Trophoblast cell (in vitro differentiated cells and primary cell): ENCODE data around the gene SPEG.

Experiments
- DNase-seq, 2 donors: peaks; one replicate each; pipeline ENCODE4 v3.0.0-alpha.2; 2016
- H2AFZ ChIP-seq: 2 replicates; pipeline ENCODE4 v1.6.1; 2013; ENCODE audit warnings: low read length, moderate library complexity, mild to moderate bottlenecking; ENCODE audit not compliant: insufficient read depth, poor library complexity
- H2AK5ac ChIP-seq: 2 replicates; pipeline ENCODE4 v1.6.1; 2013; ENCODE audit warnings: mild to moderate bottlenecking, low read length
- H2BK120ac ChIP-seq: 2 replicates; pipeline ENCODE4 v1.6.1; 2013; ENCODE audit warnings: low read length, mild to moderate bottlenecking, moderate library complexity; ENCODE audit not compliant: insufficient read depth, poor library complexity
- H2BK12ac ChIP-seq: 2 replicates; pipeline ENCODE4 v1.6.1; 2013; ENCODE audit warnings: mild to moderate bottlenecking, low read length, moderate library complexity
- H2BK5ac ChIP-seq: 2 replicates; pipeline ENCODE4 v1.6.1; 2013; ENCODE audit warnings: low read length, low read depth, moderate library complexity, mild to moderate bottlenecking; ENCODE audit not compliant: poor library complexity
- H3K14ac ChIP-seq: 2 replicates; pipeline ENCODE4 v1.6.1; 2013; ENCODE audit warnings: mild to moderate bottlenecking, low read length
- H3K18ac ChIP-seq: 2 replicates; pipeline ENCODE4 v1.6.1; 2013; ENCODE audit warnings: mild to moderate bottlenecking, low read length
- H3K23ac ChIP-seq: 2 replicates; pipeline ENCODE4 v1.6.1; 2013; ENCODE audit warnings: low read length
- H3K27ac ChIP-seq: 2 replicates; pipeline ENCODE4 v1.5.1; 2013; ENCODE audit warnings: low read depth, mild to moderate bottlenecking, inconsistent platforms, low read length, moderate library complexity
- H3K27me3 ChIP-seq: 2 replicates; pipeline ENCODE4 v1.6.1; 2013; ENCODE audit warnings: inconsistent platforms, mild to moderate bottlenecking, low read length, moderate library complexity; ENCODE audit not compliant: insufficient read depth
- H3K36me3 ChIP-seq, 2 experiments: 1 replicate in 1 of 2; 2 replicates in 1 of 2; pipeline ENCODE4 v1.6.1; 2013; ENCODE audit warnings: low read length in 2 of 2, mild to moderate bottlenecking in 2 of 2, moderate library complexity in 1 of 2; ENCODE audit not compliant: insufficient read depth in 2 of 2, control insufficient read depth in 1 of 2
- H3K4ac ChIP-seq: 2 replicates; pipeline ENCODE4 v1.6.1; 2013; ENCODE audit warnings: low read depth, mild to moderate bottlenecking, low read length, moderate library complexity
- H3K4me1 ChIP-seq, 2 experiments: 1 replicate in 1 of 2; 2 replicates in 1 of 2; pipeline ENCODE4 v1.6.1; 2013; ENCODE audit warnings: low read length in 2 of 2, mild to moderate bottlenecking in 2 of 2, moderate library complexity in 1 of 2; ENCODE audit not compliant: insufficient read depth in 2 of 2, control insufficient read depth in 1 of 2
- H3K4me2 ChIP-seq: 2 replicates; pipeline ENCODE4 v1.6.1; 2013; ENCODE audit warnings: inconsistent platforms, mild to moderate bottlenecking, low read length, moderate library complexity
- H3K4me3 ChIP-seq: 2 replicates; pipeline ENCODE4 v1.5.1; 2013; ENCODE audit warnings: mild to moderate bottlenecking, low read depth, low read length, inconsistent platforms
- H3K79me1 ChIP-seq: one replicate; pipeline ENCODE4 v1.6.1; 2013; ENCODE audit warnings: low read length
- H3K79me2 ChIP-seq: 2 replicates; pipeline ENCODE4 v1.6.1; 2013; ENCODE audit warnings: low read length, mild to moderate bottlenecking; ENCODE audit not compliant: control insufficient read depth, insufficient read depth, poor library complexity
- H3K9ac ChIP-seq: 2 replicates; pipeline ENCODE4 v1.6.1; 2013; ENCODE audit warnings: mild to moderate bottlenecking, low read length
- H3K9me3 ChIP-seq: 2 replicates; pipeline ENCODE4 v1.6.1; 2013; ENCODE audit warnings: low read depth, mild to moderate bottlenecking, control low read depth, inconsistent platforms, low read length; ENCODE audit not compliant: insufficient read depth
- H4K12ac ChIP-seq: 2 replicates; pipeline ENCODE4 v1.6.1; 2013; ENCODE audit warnings: low read depth, mild to moderate bottlenecking, low read length, moderate library complexity
- H4K8ac ChIP-seq: 2 replicates; pipeline ENCODE4 v1.6.1; 2013; ENCODE audit warnings: low read depth, mild to moderate bottlenecking, low read length, moderate library complexity
- H4K91ac ChIP-seq: one replicate; pipeline ENCODE4 v1.6.1; 2013; ENCODE audit warnings: low read depth, mild to moderate bottlenecking, low read length, moderate library complexity
- WGBS: extraction: QIAGEN DNeasy Blood & Tissue Kit; methylation state at CpG from one replicate; pipeline ENCODE4 v1.1.7; 2013; ENCODE audit warnings: missing lambda C conversion rate; ENCODE audit not compliant: insufficient read length, insufficient coverage; ENCODE audit errors: extremely low coverage; 5-methylcytosine and 5-hydroxymethylcytosine counted together

SPEG gene

DNA sequence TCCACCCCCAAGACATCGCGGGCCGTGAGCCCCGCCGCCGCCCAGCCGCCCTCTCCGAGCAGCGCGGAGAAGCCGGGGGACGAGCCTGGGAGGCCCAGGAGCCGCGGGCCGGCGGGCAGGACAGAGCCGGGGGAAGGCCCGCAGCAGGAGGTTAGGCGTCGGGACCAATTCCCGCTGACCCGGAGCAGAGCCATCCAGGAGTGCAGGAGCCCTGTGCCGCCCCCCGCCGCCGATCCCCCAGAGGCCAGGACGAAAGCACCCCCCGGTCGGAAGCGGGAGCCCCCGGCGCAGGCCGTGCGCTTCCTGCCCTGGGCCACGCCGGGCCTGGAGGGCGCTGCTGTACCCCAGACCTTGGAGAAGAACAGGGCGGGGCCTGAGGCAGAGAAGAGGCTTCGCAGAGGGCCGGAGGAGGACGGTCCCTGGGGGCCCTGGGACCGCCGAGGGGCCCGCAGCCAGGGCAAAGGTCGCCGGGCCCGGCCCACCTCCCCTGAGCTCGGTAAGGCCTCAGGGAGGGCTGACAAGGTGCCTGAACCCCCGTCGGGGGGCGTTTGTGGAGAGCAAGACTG, 14.2 kb downstream of the SPEG start:
- WGBS = no CpG with 5 or more reads among the region's 51 CpGs
- Histone ChIP-seq H2BK5ac (no peak overlapping the region), H3K4ac (no peak overlapping the region), H2AK5ac (no peak overlapping the region), H3K79me1 (peaks cover 13% of the 10 kb centered on the region), H3K18ac (no peak overlapping the region), H4K12ac (no peak overlapping the region), H3K27ac (no peak overlapping the region), H3K27me3 (peaks cover 27% of the 10 kb centered on the region), H3K9ac (no peak overlapping the region), H2AFZ (no peak overlapping the region), H4K91ac (no peak overlapping the region), H3K9me3 (no peaks in the 10 kb centered on the region), H4K8ac (no peak overlapping the region), H3K14ac (no peak overlapping the region), H2BK120ac (no peak overlapping the region), H3K4me1 (peaks cover 17 to 20% of the 10 kb centered on the region in 2 experiments), H3K4me3 (no peak overlapping the region), H3K4me2 (peak overlapping the region; percentile 46), H3K36me3 (peaks cover 0 to 7% of the 10 kb centered on the region in 2 experiments), H2BK12ac (no peak overlapping the region), H3K23ac (no peak overlapping the region), H3K79me2 (no peaks in the 10 kb centered on the region)
- no peak for DNase-seq

DNA sequence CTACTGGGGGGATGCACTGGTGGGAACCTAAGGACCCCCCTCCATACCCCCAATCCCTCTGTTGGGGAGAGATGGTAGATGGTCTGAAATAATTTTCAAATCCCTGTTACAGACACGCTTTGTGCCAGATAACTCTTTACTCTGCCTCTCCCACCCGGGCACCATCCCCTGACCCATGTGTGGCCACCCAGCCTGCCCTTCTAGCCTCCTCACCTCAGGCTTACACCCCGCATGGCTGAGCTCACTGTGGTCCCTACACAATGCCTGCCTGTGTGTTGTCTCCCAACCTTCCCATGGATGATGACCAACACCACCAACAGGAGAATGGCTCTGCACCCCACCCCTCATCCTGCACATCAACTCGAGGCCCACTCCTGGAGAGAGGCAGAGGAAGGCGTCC, 15.0 kb downstream of the SPEG start:
- Histone ChIP-seq H3K9ac (no peak overlapping the region), H3K79me2 (no peaks in the 10 kb centered on the region), H2BK12ac (no peak overlapping the region), H3K79me1 (peaks cover 13% of the 10 kb centered on the region), H2BK120ac (no peak overlapping the region), H2BK5ac (no peak overlapping the region), H2AK5ac (no peak overlapping the region), H3K4me1 (peaks cover 18 to 24% of the 10 kb centered on the region in 2 experiments), H3K36me3 (peaks cover 0 to 7% of the 10 kb centered on the region in 2 experiments), H4K12ac (no peak overlapping the region), H3K27me3 (peaks cover 27% of the 10 kb centered on the region), H3K9me3 (no peaks in the 10 kb centered on the region), H3K4ac (no peak overlapping the region), H3K14ac (no peak overlapping the region), H4K91ac (no peak overlapping the region), H3K4me3 (no peak overlapping the region), H3K4me2 (no peak overlapping the region), H3K27ac (no peak overlapping the region), H2AFZ (no peak overlapping the region), H4K8ac (no peak overlapping the region), H3K23ac (no peak overlapping the region), H3K18ac (no peak overlapping the region)
- whole genome bisulfite sequencing = no CpG with 5 or more reads among the region's 5 CpGs
- no peak for DNase-seq

DNA sequence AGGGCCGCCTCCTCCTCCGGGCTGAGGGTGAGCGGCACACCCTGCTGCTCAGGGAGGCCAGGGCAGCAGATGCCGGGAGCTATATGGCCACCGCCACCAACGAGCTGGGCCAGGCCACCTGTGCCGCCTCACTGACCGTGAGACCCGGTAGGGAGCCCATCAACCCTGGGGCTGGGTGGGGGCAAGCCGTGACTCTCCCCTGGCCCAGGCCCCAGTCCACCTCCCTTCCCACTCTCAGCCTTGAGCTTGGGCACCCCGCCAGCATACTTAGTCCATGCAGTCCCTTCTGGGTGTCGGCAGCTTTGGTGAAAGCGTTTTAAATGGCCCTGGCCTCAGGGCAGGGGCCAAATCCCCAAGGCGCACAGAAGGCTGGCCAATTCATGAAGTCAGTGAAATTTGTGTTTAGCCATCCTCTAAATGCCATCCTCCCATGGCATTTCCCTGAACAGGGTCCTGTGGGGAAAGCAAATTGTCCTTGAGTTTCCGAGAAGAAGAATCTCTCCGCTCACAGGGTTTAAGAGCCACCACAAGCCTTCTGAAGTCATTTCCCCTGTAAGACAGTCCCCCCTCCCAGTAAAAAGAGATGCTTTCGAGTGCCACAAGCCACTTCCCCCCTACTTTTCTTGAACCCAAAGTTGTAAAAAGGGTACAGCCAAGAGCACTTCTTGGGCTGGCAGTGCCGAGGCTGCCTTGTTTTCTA, 17.2 kb downstream of the SPEG start:
- H3K79me1 ChIP-seq = peaks cover 13% of the 10 kb centered on the region
- no peak overlapping the region for H3K4me3 ChIP-seq
- H3K27me3 ChIP-seq = peaks cover 27% of the 10 kb centered on the region
- no peak overlapping the region for H2BK120ac ChIP-seq
- no peaks in the 10 kb centered on the region for H3K79me2 ChIP-seq
- H3K9me3 ChIP-seq = no peaks in the 10 kb centered on the region
- no peak overlapping the region for H2BK5ac ChIP-seq
- DNase-seq = no peak
- H3K9ac ChIP-seq = no peak overlapping the region
- H2BK12ac ChIP-seq = peak overlapping the region; percentile 41
- H2AK5ac ChIP-seq = no peak overlapping the region
- peaks cover 18 to 24% of the 10 kb centered on the region in 2 experiments for H3K4me1 ChIP-seq
- H3K4me2 ChIP-seq = no peak overlapping the region
- H4K91ac ChIP-seq = peak overlapping the region; percentile 41
- WGBS = no CpG with 5 or more reads among the region's 18 CpGs
- no peak overlapping the region for H2AFZ ChIP-seq
- H3K18ac ChIP-seq = no peak overlapping the region
- no peak overlapping the region for H4K12ac ChIP-seq
- H3K27ac ChIP-seq = no peak overlapping the region
- H4K8ac ChIP-seq = no peak overlapping the region
- H3K23ac ChIP-seq = no peak overlapping the region
- peaks cover 0 to 7% of the 10 kb centered on the region in 2 experiments for H3K36me3 ChIP-seq
- no peak overlapping the region for H3K14ac ChIP-seq
- no peak overlapping the region for H3K4ac ChIP-seq

DNA sequence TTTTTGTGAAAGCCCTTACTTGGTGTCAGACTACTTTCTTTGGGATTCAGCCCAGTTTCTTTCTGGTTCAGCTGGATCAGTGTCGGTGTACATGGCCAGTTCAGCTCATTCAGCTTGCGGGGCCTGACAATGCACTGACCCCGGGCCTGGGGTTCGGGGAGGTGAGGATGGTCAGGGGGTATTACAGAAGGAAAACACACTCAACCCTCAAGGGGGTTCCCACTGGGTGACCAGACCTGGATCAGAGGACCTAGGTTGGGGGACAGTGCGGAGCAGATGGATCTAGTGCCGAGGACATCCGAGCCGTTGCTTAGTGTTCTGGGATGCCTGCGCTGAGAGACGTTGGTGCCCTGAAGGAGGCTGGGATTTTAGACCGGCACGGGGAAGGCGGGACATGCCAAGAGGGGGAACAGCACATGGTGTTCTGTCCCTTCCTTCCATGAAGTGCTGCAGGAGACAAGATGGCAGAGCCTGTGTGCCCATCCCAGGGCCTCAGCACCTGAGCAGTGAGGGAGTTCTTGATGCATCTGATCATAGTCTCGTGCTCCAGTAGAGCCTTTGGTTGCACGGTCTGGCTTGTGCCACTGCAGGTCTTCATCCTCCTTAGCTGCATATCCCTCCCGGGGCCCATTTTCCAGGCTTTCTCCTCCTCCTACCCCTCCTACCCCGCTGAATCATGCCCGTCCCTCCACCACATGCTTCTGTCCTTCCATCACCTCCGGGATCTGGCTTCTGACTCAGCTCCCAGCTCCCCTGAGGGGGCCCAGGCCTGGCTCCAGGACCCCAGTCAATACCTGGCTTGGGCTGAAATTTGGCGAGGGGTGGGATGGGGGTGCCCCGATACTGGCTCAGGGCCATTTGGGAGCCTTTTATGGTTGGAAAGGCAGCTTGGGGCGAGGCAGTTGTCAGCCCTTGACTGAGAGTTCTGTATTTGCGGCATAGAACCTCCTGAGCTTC, 18.0 kb downstream of the SPEG start:
- no peak overlapping the region for H2AFZ ChIP-seq
- no CpG with 5 or more reads among the region's 23 CpGs for WGBS

More for the DNA sequence above, 18.0 kb downstream of the SPEG start:
- H2BK120ac ChIP-seq = peak overlapping the region; percentile 69
- H4K8ac ChIP-seq = peak overlapping the region; percentile 12
- H4K12ac ChIP-seq = no peak overlapping the region
- H2BK5ac ChIP-seq = peak overlapping the region; percentile 26
- peak overlapping the region; percentile 47 for H3K14ac ChIP-seq
- H3K79me2 ChIP-seq = no peaks in the 10 kb centered on the region
- H3K18ac ChIP-seq = peak overlapping the region; percentile 2
- H3K4me1 ChIP-seq = peaks cover 17 to 24% of the 10 kb centered on the region in 2 experiments
- H3K79me1 ChIP-seq = peaks cover 13% of the 10 kb centered on the region
- H4K91ac ChIP-seq = peak overlapping the region; percentile 83
- H3K9me3 ChIP-seq = no peaks in the 10 kb centered on the region
- no peak overlapping the region for H3K4me2 ChIP-seq
- H3K36me3 ChIP-seq = peaks cover 0 to 7% of the 10 kb centered on the region in 2 experiments
- H3K27ac ChIP-seq = peak overlapping the region; percentile 62
- no peak overlapping the region for H3K9ac ChIP-seq
- peak; percentile 56 to 66 for DNase-seq
- H2BK12ac ChIP-seq = peak overlapping the region; percentile 41
- H3K4me3 ChIP-seq = no peak overlapping the region
- H3K27me3 ChIP-seq = peaks cover 22% of the 10 kb centered on the region
- no peak overlapping the region for H2AK5ac ChIP-seq
- H3K23ac ChIP-seq = no peak overlapping the region
- H3K4ac ChIP-seq = no peak overlapping the region
